ENCODE measurements around the gene RYR2.
"Not testable (repeated sequence)": the region's sequence is repeated elsewhere in the genome, so short reads cannot be mapped to it uniquely, and the experiment has no call there.

The RYR2 gene

DNA sequence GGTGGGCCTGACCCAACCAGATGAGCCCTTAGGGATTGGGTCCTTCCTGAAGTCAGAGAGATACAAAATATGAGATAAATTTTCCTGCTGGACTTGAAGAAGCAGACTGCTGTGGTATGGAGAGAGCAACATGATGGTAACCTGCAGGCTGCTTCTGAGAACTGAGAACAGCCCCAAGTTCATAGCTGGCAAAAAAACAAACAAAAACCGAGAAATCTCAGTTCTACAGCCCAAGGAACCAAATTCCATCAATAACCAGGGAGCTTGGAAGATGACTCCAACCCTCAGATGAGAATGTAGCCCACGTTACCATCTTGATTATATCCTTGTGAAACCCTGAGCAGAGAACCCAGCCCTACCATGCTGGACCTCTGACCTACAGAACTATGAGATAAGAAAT is 532.6 kb downstream of the RYR2 start:
- TF ChIP-seq, protein P1, sequence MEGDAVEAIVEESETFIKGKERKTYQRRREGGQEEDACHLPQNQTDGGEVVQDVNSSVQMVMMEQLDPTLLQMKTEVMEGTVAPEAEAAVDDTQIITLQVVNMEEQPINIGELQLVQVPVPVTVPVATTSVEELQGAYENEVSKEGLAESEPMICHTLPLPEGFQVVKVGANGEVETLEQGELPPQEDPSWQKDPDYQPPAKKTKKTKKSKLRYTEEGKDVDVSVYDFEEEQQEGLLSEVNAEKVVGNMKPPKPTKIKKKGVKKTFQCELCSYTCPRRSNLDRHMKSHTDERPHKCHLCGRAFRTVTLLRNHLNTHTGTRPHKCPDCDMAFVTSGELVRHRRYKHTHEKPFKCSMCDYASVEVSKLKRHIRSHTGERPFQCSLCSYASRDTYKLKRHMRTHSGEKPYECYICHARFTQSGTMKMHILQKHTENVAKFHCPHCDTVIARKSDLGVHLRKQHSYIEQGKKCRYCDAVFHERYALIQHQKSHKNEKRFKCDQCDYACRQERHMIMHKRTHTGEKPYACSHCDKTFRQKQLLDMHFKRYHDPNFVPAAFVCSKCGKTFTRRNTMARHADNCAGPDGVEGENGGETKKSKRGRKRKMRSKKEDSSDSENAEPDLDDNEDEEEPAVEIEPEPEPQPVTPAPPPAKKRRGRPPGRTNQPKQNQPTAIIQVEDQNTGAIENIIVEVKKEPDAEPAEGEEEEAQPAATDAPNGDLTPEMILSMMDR (IDR thresholded peaks at IDR 0.05; ENCODE audit: low read length, missing control alignments): no peak
- DNase-seq (ENCODE audit: low read depth): no peak
- H3K4me3 ChIP-seq (replicated peaks; ENCODE audit: low read depth, low read length): no peak overlapping the region

DNA sequence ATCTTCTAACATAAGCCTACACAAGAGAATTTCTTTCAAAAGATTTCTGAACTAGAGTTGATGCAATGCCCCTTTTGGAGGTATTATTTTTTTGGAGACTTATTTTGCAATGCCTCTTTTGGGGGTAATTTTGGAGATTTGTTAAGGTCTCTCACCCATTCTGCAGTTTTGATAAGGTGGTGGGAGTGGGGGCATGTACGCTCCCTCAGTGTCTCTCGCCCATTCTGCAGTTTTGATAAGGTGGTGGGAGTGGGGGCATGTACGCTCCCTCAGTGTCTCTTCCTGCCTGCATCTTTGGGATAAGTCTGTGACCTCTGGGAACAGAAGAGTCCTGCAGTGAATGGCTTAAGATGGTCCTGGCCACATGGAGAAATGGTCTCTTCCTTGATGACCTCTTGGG is 536.6 kb downstream of the RYR2 start:
- no peak for DNase-seq (ENCODE audit: low read depth)
- H3K4me3 ChIP-seq (replicated peaks; ENCODE audit: low read depth, low read length): no peak overlapping the region
- TF ChIP-seq, protein P1 (IDR thresholded peaks at IDR 0.05; ENCODE audit: low read length, missing control alignments): no peak

DNA sequence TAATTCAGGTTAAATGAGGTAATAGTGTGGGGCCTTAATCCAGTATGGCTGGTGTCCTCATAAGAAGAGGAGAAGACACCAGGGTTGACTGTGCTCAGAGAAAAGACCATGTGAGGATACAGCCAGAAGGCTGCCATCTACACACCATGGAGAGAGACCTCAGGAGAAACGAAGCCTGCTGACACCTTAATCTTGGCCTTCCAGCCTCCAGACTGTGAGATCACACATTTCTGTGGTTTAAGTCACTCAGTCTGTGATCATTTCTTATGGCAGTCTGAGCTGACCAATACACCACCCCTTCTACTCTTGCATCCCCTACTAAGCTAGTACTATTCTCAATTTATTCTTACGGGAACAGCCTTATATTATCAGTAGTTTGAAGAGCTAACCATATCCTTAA is 538.7 kb downstream of the RYR2 start:
- no peak overlapping the region for H3K4me3 ChIP-seq (replicated peaks; ENCODE audit: low read depth, low read length)
- TF ChIP-seq, protein P1 (IDR thresholded peaks at IDR 0.05; ENCODE audit: low read length, missing control alignments): no peak
- no peak for DNase-seq (ENCODE audit: low read depth)

DNA sequence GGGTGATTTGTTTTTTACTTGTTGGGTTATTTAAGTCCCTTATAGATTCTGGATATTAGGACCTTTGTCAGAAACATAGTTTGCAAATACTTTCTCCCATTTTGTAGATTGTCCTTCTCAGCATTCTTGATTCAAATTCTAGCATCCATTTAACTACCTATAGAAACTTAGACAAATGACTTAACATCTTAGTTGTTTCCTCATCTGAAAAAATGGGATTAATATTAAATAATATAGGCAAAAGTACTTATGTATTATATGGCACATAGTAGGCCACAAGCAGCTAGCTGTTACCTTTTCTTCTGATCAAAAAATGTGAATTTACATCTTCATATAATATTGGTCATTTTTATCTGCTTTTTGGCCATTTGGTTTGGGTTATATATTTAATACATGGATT is 541.3 kb downstream of the RYR2 start:
- no peak for DNase-seq (ENCODE audit: low read depth)
- TF ChIP-seq, protein P1 (IDR thresholded peaks at IDR 0.05; ENCODE audit: low read length, missing control alignments): no peak
- no peak overlapping the region for H3K4me3 ChIP-seq (replicated peaks; ENCODE audit: low read depth, low read length)

DNA sequence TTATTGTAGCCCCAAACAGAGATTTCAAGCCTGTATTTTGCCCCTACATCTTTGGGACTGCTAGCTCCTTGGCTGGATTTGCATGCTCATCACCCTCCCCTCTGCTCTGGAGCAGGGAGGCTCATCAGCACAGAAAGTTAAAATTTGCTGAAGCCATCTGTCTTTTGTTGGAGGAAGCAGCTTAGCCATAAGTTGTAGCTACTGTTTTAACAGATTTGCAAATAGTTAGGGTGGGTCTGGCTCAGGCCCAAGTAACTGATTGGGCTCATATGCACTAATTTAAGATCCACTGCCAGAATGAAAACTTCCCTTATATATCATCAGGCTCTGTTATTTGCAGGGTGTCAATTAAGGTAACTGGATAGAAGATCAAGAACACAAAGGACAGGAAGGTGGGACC is 541.8 kb downstream of the RYR2 start:
- no peak overlapping the region for H3K4me3 ChIP-seq (replicated peaks; ENCODE audit: low read depth, low read length)
- no peak for DNase-seq (ENCODE audit: low read depth)
- TF ChIP-seq, protein P1 (IDR thresholded peaks at IDR 0.05; ENCODE audit: low read length, missing control alignments): no peak

DNA sequence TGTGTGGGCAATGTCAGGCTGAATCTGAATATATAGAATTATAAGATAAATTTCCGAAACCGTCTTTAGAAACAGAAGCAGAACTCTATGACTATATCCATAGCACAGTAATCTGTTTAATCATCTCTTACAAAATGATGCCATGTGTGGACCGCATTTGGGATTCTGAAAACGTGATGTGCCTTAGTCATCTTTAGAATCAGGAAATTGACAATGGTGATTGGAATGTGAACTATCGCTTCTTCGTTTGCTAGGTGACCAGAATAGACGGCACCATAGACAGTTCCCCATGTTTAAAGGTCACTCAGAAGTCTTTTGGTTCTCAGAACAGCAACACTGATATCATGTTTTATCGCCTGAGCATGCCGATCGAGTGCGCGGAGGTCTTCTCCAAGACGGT is 548.4 kb downstream of the RYR2 start:
- TF ChIP-seq, protein P1 (IDR thresholded peaks at IDR 0.05; ENCODE audit: low read length, missing control alignments): no peak
- no peak overlapping the region for H3K4me3 ChIP-seq (replicated peaks; ENCODE audit: low read depth, low read length)
- no peak for DNase-seq (ENCODE audit: low read depth)

DNA sequence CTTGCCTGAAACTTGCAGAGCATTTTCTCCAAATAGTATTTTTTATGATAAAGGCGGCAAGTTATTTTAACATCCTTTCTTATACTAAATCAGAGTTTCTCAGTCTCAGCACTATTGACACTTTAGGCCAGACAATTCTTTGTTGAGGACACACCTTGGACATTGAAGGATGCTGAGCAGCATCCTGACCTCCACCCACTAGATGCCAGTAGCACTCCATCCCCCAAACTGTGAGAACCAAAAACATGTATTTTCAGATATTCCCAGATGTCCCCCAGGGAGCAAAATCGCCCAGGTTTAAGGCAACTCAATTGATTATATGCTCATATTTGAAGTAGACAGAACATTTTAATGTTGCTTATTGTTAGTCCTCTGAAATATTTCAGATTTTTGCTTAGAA is 549.4 kb downstream of the RYR2 start:
- no peak overlapping the region for H3K4me3 ChIP-seq (replicated peaks; ENCODE audit: low read depth, low read length)
- TF ChIP-seq, protein P1 (IDR thresholded peaks at IDR 0.05; ENCODE audit: low read length, missing control alignments): no peak
- DNase-seq (ENCODE audit: low read depth): no peak

DNA sequence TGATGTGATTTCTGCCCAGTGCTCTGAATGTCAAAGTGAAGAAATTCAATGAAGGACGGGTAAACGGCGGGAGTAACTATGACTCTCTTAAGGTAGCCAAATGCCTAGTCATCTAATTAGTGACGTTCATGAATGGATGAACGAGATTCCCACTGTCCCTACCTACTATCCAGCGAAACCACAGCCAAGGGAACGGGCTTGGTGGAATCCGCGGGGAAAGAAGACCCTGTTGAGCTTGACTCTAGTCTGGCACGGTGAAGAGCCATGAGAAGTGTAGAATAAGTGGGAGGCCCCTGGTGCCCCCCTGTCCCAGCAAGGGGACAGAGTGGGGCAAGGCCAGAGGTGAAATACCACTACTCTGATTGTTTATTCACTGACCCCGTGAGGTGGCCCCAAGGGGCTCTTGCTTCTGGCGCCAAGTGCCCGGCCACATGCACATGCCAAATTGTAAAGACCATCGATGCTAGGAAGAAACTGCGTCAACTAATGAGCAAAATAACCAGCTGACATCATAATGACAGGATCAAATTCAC is 561.1 kb downstream of the RYR2 start:
- not testable (repeated sequence) for H3K4me3 ChIP-seq (replicated peaks; ENCODE audit: low read depth, low read length)
- peak; percentile 4 for DNase-seq (ENCODE audit: low read depth)
